ENCODE measurements around the gene FUZ. TPM values are rescaled to one million over a fixed set of nuclear protein-coding genes. Genes with fewer than 3 reads are reported as not detected.

FUZ gene
- total RNA-seq, 4 donors from 2014 or later: 4.7 to 13.7 (median 8.1) TPM

DNA sequence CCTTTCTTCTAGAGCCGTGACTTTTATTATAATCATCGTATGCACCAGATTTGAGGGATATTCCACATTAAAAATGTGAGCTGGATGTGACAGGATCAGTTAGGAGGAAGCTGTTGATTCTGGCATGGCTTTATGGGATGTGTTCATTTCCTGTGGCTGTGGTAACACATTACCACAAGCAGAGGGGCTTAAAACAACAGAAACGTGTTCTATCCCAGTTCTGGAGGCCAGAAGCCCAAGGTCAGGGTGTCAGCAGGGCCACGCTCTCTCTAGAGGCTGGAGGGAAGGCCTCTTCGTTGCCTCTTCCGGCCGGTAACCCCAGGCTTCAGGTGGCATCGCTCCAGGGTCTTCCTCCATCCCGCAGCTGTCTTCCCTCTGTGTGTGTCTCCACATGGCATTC, 19.5 kb upstream of the FUZ start:
- no peak overlapping the region for H3K4me3 ChIP-seq
- no peaks in the 10 kb centered on the region for H3K9me3 ChIP-seq
- no peak for DNase-seq
- peak overlapping the region in 1 of 4 donors; percentile 39 for H3K27ac ChIP-seq
- H3K36me3 ChIP-seq: peaks cover 36 to 97% (median 69%) of the 10 kb centered on the region in 3 donors
- TF ChIP-seq POLR2A (IDR thresholded peaks at IDR 0.05): no peak
- intact Hi-C loops (cut with DNase I): no loop called here
- no peaks in the 10 kb centered on the region for H3K4me1 ChIP-seq
- WGBS, 2 donors: 57 to 75% methylated on average over 9 of the region's 9 CpGs
- no peaks in the 10 kb centered on the region for H3K27me3 ChIP-seq

DNA sequence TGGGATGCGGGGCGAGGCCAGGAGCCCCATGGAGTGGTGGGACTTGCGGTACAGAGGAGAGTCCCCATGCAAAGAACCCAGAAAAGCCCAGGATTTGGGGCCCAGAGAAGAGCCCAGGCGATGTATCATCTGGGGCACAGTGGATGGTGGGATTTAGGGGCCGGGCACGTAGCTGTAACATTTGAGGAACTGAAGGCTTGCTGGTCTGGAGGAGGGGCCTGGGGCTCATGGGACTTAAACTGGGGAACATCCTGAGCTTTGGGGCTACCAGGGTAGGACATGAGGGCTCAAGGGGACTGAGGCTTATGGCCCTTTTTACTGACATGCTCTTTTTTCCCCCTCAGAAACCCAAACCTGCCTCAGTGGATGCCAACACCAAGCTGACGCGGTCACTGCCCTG, 18.5 kb upstream of the FUZ start:
- H3K27me3 ChIP-seq: no peaks in the 10 kb centered on the region
- no peaks in the 10 kb centered on the region for H3K4me1 ChIP-seq
- intact Hi-C loops (cut with DNase I): no loop called here
- H3K27ac ChIP-seq: peak overlapping the region in 1 of 4 donors; percentile 39
- TF ChIP-seq, protein P1, sequence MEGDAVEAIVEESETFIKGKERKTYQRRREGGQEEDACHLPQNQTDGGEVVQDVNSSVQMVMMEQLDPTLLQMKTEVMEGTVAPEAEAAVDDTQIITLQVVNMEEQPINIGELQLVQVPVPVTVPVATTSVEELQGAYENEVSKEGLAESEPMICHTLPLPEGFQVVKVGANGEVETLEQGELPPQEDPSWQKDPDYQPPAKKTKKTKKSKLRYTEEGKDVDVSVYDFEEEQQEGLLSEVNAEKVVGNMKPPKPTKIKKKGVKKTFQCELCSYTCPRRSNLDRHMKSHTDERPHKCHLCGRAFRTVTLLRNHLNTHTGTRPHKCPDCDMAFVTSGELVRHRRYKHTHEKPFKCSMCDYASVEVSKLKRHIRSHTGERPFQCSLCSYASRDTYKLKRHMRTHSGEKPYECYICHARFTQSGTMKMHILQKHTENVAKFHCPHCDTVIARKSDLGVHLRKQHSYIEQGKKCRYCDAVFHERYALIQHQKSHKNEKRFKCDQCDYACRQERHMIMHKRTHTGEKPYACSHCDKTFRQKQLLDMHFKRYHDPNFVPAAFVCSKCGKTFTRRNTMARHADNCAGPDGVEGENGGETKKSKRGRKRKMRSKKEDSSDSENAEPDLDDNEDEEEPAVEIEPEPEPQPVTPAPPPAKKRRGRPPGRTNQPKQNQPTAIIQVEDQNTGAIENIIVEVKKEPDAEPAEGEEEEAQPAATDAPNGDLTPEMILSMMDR (IDR thresholded peaks at IDR 0.05): no peak
- no peak for TF ChIP-seq POLR2A (IDR thresholded peaks at IDR 0.05)
- no peak overlapping the region for H3K4me3 ChIP-seq
- peaks cover 36 to 97% (median 66%) of the 10 kb centered on the region in 3 donors for H3K36me3 ChIP-seq
- 87 to 88% methylated on average over 5 of the region's 8 CpGs for WGBS, 2 donors
- H3K9me3 ChIP-seq: no peaks in the 10 kb centered on the region
- DNase-seq: no peak

DNA sequence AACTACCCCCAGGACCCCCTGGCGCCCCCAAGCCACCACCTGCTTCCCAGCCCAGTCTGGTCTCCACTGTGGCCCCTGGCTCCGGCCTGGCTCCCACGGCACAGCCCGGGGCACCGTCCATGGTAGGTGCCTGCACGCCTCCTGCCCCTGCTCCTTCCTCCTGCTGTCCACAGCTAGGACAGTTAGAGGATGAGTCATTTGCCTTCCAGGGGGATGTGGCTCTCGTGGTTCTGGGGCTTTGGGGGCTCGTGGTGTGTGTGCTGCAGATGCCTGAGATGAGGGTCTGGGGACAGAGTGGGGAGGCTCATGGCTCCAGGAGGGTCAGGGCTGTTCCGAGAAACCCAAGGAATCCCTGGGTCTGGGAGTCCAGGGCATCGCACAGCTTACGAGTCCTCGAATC, 17.7 kb upstream of the FUZ start:
- H3K36me3 ChIP-seq: peaks cover 29 to 97% (median 59%) of the 10 kb centered on the region in 3 donors
- intact Hi-C loops (cut with DNase I): no loop called here
- no peaks in the 10 kb centered on the region for H3K4me1 ChIP-seq
- H3K27me3 ChIP-seq: no peaks in the 10 kb centered on the region
- WGBS, 2 donors: 93% methylated on average over 3 to 5 of the region's 12 CpGs
- no peak for DNase-seq
- no peak overlapping the region for H3K27ac ChIP-seq
- H3K4me3 ChIP-seq: no peak overlapping the region
- H3K9me3 ChIP-seq: no peaks in the 10 kb centered on the region
- no peak for TF ChIP-seq POLR2A (IDR thresholded peaks at IDR 0.05)

DNA sequence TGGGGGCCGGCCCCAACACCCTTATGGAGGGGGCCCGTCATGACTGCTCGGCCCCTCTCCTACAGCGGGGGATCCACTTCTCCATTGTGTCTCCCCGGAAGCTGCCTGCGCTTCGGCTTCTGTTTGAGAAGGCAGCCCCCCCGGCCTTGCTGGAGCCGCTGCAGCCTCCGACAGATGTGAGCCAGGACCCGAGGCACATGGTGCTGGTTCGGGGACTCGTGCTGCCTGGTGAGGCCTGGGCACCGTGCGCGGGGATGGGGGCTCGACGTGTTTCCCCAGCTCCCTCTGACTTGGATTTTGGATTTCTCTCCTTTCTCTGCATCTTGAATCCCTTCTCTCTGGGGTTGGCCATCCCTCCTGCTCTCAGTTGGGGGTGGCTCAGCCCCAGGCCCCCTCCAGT, 16.6 kb upstream of the FUZ start:
- no peaks in the 10 kb centered on the region for H3K9me3 ChIP-seq
- peaks cover 24 to 93% (median 48%) of the 10 kb centered on the region in 3 donors for H3K36me3 ChIP-seq
- H3K4me3 ChIP-seq: no peak overlapping the region
- no peaks in the 10 kb centered on the region for H3K27me3 ChIP-seq
- intact Hi-C loops (cut with DNase I): no loop called here
- TF ChIP-seq POLR2A (IDR thresholded peaks at IDR 0.05): no peak
- TF ChIP-seq, protein P1 (IDR thresholded peaks at IDR 0.05): no peak
- WGBS, 2 donors: 90 to 96% methylated on average over 5 to 8 of the region's 18 CpGs
- H3K4me1 ChIP-seq: no peaks in the 10 kb centered on the region
- no peak for DNase-seq
- no peak overlapping the region for H3K27ac ChIP-seq

DNA sequence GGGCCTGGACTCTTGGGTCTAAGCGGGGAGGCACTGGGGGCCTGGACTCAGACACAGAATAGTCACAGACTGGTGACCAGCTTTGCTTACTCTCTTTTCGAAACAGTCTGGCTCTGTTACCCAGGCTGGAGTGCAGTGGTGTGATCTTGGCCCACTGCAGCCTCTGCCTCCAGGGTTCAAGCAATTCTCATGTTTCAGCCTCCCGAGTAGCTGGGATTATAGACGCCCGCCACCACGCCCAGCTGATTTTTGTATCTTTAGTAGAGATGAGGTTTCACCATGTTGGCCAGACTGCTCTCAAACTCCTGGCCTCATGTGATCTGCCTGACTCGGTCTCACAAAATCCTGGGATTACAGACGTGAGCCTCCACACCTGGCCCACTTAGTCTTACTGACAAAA, 16.1 kb upstream of the FUZ start:
- no peak for DNase-seq
- Histone ChIP-seq H3K36me3 (peaks cover 24 to 93% (median 43%) of the 10 kb centered on the region in 3 donors), H3K4me1 (no peaks in the 10 kb centered on the region), H3K4me3 (no peak overlapping the region), H3K9me3 (no peaks in the 10 kb centered on the region), H3K27ac (no peak overlapping the region), H3K27me3 (no peaks in the 10 kb centered on the region)
- WGBS, 2 donors: 84 to 100% methylated on average over 1 to 5 of the region's 8 CpGs
- TF ChIP-seq, protein P1 (IDR thresholded peaks at IDR 0.05): no peak
- no peak for TF ChIP-seq POLR2A (IDR thresholded peaks at IDR 0.05)
- intact Hi-C loops (cut with DNase I): no loop called here

DNA sequence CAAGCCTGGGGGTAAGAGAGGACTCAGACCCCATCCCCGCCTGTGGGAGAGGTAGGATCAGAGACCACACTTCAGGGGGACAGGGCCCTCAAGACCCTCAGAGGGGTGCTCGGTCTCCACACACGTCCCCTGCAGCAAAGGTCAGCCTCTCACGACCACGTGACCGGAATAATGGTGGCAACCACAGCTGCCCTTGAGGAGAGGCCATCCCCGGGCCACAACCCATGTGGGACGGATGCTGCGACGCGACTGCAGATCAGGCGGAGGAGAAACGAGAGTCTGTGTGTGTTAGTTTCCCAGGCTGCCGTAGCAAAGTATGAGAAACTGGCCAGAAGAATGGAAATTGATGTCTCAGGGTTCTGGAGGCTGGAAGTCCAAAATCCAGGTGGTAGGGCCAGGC, 13.9 kb upstream of the FUZ start:
- Histone ChIP-seq H3K4me1 (no peaks in the 10 kb centered on the region), H3K27me3 (no peaks in the 10 kb centered on the region), H3K9me3 (no peaks in the 10 kb centered on the region), H3K27ac (no peak overlapping the region), H3K4me3 (no peak overlapping the region), H3K36me3 (peaks cover 20 to 91% (median 32%) of the 10 kb centered on the region in 3 donors)
- no peak for TF ChIP-seq POLR2A (IDR thresholded peaks at IDR 0.05)
- TF ChIP-seq, protein P1 (IDR thresholded peaks at IDR 0.05): no peak
- WGBS, 2 donors: 93 to 94% methylated on average over 8 of the region's 14 CpGs
- intact Hi-C loops (cut with DNase I): no loop called here
- no peak for DNase-seq

Data from esophagus squamous epithelium (tissue), 5 donors.